TTC549 (cell line): Measurements from ENCODE around the gene CNTN4.

Source experiments
- FAIRE-seq: peaks from 2 replicates; lab custom pipeline; 2012; peaks lifted over from hg19 to GRCh38; lab: Jason Lieb, UNC

Gene CNTN4

GRCh38 chr3:2597615-2598014 lies 498.9 kb downstream of the CNTN4 start:
- no peak for FAIRE-seq

DNA sequence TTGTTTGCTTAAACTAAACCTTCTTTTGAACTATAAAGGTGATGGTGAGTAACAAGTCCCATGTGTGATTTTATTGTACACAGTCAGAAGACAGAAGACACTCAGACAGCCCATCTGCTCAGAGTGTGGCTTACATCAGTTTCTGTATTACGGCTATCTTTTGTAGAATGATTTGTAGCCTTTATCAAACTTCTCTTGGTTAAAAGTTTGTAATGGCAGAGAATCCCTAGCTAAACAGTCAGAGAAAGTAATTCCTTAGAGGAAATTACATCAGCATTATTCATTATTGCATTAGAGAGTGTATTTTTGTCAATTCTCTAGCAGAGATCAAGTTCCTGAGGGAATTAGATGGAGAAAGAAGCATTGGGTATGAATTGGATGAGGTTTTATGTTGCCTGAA lies 500.8 kb downstream of the CNTN4 start:
- FAIRE-seq: no peak

DNA sequence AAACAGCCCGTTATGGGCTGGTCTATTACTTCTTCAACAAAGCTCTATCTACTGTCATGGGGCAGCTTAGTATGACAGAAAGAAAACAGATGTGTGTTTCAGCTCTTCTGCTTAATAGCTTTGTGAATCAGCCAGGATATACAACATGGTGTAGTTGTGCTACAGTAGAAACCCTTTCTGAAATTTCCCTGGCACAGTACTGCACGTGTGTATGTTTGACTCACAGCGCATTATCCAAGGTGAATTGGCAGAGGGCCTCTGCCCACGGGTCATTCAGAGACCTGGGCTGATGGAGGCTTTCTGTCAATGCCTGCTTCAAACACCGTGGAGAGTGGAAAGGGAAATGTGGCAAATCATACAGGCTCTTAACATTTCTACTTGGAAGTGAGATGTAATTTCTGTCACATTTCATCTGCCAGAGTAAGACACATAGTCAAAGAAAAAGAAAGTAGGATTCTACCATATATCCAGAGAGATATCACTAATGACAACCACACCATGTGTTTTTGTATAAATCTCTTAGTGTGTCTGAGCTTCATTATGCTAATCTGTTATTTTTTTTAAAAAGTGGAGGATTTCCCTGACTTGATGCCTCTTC lies 505.1 kb downstream of the CNTN4 start:
- no peak for FAIRE-seq

DNA sequence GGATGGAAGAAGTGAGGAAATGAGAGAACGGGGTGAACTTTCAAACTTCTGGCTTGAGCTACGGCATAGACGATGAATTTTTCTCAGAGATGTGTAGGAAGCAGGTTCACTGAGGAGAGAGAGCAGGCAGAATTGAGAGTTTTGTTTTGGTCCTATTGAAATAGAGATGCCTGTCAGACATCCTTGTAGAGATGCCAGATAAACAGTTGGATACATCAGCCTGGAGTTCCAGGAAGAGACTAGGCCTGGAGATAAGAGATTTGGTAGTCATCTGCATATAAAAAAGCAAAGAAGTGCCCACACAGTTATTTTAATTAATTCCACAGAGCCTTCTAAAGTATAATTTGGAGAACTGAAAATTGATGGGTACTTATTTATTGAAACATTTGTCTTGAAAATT lies 515.9 kb downstream of the CNTN4 start:
- no peak for FAIRE-seq

DNA sequence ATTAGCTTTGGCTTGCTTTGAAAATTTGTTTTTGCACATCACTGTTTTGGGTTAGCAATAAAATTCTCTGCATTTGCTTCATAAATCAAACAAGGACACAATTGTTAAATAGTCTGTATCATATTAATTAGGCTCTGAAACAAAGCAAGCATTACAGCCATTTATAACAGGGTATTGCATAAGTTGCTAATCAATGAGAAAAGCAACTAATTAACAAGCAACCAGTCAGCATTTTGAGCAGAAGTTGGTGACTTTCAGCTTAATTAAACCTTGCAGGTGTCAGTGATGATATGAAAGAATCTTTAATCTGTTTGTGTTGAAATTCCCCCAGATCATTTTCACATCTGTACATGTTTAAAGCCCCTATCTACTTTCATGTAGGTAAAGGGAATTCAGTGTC lies 516.4 kb downstream of the CNTN4 start:
- FAIRE-seq: no peak

- no peak for FAIRE-seq
Measured at GRCh38 chr3:2623436-2623835, 524.8 kb downstream of the CNTN4 start.

DNA sequence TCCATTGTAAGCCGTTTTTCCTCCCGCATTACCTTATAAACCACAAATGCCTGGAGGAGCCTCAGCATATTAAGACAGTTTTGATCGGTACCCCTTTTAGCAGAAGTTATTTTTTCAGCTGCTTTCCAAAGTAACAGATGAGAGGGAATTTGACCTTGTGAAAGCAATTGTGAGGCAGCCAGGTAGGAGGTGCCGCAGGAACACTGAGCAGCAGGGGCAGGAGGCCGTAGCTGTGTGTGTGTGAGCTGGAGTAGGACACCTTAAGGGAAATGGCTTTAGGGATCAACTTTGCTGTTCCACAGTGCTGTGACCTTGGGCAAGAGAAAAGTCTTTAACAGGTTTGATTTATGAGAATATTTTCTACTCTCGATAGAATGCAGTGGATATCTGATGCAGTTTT lies 529.5 kb downstream of the CNTN4 start:
- no peak for FAIRE-seq

DNA sequence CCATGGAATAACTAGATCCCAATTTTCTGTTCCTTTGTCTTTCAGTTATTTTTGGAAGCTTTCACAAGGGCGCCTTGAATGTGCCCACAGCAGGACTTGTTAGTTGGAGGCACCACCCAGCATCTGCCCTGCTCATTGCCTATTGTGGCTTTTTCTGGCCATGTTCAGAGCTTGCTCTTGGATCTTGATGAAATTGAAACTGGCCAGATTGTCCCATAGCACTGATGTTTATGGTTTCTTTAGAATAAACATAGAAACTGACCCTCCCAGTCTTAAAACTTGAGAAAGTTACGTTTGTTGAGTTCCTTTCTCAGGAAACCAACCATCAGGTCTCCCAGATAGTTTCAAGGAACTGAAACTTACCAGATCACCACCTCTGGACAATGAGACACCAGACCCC lies 536.8 kb downstream of the CNTN4 start:
- no peak for FAIRE-seq

GRCh38 chr3:2643606-2644005 lies 544.9 kb downstream of the CNTN4 start:
- no peak for FAIRE-seq

- FAIRE-seq: no peak
Measured at GRCh38 chr3:2645001-2645400, 546.3 kb downstream of the CNTN4 start.

DNA sequence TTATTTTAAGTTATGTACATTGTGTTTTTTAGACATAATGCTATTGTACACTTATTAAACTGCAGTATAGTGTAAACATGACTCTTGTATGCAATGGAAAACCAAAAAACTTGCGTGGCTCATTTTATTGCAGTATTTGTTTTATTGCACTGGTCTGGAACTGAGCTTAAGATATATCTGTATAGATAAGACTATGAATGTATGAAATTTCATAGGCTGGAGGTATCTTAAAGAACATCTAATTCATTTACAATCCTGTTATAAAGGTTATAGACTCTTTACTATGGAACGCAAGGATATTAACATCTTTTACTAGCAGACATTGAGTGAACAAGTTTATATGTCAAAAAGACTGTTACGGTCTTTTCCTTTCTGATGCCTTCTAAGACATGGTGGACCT lies 552.1 kb downstream of the CNTN4 start:
- FAIRE-seq: no peak

- FAIRE-seq: no peak
Measured at GRCh38 chr3:2652386-2652785, 553.7 kb downstream of the CNTN4 start.

- FAIRE-seq: no peak
Measured at GRCh38 chr3:2653706-2654105, 555.0 kb downstream of the CNTN4 start.

DNA sequence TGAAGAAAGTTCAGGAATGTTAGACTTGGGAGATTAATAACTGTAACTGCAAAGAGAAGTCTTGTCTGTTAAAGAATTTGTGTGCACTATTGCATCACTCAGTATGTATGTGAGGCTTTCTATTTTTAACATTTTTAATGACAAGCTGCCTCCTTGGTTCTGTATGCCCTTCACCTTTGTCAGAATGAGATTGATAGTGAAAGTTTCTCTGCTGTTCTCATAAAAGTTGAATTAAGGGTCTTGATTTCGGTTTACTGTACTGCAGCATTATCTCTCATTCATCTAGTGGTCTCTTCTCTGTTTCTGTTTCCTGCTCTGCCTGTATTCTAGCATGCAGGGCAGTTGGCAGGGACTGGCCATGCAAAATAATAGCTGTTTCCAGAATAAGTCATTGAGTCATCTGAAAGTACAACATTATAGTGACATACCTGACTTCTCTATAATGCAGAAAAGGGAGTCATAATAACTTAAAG lies 556.6 kb downstream of the CNTN4 start:
- no peak for FAIRE-seq

DNA sequence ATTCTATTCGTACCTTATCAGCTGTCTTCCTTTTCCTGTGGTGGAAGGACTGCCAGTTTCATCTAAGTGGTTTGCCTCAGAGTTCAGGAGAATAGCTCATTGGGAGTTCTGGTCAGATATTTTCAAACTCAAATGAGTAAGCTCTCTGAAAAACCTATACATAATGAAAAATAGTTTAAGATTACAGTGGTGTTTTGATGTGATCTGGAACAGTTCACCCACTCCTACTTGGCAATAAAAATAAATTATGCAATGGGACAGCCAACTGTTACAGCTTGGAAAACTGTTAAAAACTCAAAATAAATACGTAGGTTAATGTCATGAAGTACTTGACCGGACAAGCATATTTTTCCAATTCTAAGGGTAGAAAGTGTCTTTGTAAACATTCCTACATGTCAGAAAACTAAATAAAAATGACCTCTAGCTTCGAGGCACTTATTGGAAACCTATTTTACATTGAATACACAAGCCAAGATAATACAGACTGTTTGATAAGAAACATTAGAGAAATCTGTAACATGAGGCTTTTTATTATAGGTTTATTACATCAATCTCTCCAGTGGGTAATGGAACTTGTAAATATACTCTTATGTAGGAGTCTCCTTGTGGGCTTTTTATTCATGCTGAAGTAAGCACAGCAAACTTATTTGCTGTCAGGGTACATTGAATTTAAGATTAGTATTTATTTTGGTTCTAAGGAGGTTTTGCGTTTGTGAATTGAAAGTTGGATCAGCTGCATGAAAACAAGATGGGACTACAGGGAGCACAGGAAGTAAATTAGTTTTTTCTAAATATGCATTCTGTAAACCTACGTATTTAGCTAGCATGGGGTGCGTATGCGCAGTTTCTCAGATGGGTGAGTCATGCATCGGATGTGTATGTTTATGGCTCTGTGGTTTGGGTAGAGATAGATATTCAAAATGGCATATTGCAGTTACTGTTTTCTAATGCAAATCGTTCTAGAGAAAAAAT lies 558.4 kb downstream of the CNTN4 start:
- FAIRE-seq: no peak

DNA sequence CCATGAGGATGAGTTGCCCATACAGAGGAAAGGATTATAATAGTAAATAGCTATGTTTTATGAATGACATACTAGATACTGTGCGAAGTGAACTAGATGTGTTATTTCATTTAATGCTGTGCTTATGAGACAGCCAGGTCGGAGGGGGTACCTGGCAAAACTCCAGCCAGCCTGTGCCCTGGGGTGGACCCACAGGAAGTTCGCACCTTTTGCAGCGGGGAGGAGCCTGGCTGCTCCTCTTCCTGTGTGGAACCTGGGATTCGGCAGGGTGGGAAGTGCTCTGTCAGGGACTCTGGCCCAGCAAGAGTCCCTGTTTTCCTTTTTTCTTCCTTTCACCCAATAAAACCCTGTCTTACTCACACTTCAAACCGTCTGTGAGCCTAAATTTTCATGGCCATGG lies 559.3 kb downstream of the CNTN4 start:
- no peak for FAIRE-seq

DNA sequence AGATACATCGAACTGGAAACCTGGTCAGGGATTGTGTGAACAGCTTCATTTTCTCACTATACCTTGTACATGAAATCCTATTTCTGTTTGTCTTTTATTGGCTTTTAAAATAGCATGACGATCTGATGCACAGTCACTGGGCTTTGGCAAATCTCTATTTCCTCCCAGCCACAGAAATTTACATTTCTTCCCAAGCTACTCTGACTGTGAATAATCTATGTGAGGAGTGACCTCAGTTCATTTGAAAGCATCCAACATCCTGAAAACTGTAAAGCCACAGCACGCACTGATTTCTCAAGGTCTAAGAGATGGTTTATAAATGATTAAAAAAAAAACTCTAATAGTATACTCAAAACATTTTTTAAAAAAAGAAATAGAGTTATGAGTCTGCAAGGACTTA lies 561.2 kb downstream of the CNTN4 start:
- FAIRE-seq: no peak

DNA sequence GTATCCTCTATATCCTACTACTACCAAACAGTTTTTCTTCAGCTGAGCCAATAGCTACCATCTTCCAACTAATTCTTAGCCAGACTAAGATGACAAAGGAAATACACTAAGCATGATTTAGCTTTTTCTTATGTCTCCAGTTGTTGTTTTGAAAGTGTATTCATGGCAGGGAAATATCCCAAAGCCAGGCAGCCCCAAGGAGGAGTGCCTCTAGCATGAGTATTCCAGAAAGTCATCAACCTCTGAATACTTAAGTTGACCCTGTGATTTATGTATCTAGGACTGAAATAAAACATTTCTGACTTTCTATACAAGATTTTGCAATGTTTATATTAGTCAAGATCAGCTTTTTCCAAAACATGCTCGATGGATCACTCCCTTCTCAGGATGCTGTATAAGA lies 562.4 kb downstream of the CNTN4 start:
- FAIRE-seq: no peak

GRCh38 chr3:2677501-2677900 lies 578.8 kb downstream of the CNTN4 start:
- FAIRE-seq: no peak

GRCh38 chr3:2680236-2680635 lies 581.6 kb downstream of the CNTN4 start:
- no peak for FAIRE-seq

- no peak for FAIRE-seq
Measured at GRCh38 chr3:2684046-2684445, 585.4 kb downstream of the CNTN4 start.

DNA sequence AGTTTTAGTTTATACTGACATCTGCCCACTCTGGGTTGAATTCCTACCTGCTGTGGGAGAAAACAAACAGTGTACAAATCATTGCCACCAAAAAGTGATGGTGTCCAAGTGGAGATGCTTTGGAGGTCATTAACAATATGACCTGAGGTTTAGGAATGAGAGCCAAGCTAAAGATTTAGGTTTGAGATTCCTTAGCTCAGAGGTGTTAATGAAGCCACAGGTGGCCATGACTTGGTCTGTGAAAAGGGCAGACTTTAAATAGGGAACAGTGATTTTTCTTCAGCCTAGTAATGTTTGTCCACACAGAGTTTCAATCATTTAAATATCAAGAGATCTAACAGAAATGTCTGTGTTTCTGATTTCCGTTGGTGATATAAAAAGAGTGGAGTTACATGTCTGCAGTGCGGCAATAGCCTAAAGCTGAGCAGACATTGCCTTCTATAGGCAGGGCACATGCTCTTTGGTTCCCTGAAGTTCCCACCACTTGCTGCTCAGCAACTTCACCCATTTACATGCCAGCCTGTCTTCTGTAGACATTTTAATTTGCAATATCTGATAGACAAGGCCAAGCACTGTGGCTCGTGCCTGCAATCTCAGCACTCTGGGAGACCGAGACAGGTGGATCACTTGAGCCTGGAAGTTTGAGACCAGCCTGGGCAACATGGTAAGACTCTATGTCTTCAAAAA lies 588.3 kb downstream of the CNTN4 start:
- no peak for FAIRE-seq

DNA sequence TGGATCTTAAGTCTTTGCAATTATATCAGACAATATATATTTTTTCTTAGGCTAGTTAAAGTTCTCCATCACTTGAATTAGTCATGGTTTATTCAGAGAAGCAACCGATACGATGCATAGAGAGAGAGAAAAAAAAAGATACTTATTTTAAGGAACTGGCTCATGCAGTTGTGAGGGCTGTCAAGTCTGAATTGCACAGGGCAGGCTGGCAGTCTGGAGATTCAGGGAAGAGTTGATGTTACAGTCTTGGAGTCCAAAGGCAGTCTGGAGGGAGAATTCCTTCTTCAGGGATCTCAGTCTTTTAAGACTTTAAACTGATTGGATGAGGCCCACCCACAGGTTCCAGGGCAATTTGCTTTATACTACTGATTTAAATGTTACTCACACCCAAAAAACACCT lies 598.9 kb downstream of the CNTN4 start:
- no peak for FAIRE-seq
